Tibial artery (tissue), 4 donors: Measurements from ENCODE around the gene TNFRSF1A.

Source experiments
- DNase-seq, 2 donors: peaks; one replicate each; pipeline ENCODE4 v3.0.0-alpha.2; 2019
- H3K27ac ChIP-seq, 2 donors: fragments of 200-600 bp; sonication (generic) in 1 of 2; 1 replicate in 1 of 2; 2 replicates in 1 of 2; pipeline ENCODE4 v1.5.1; 2018 to 2019; ENCODE audit warnings: mild to moderate bottlenecking in 1 of 2
- H3K27me3 ChIP-seq, 2 donors: fragments of 200-600 bp; sonication (generic) in 1 of 2; one replicate each; pipeline versions ENCODE4 v1.5.1 to v1.6.0; 2016 to 2019
- H3K36me3 ChIP-seq, 3 donors: fragments of 200-600 bp; sonication (generic) in 2 of 3; one replicate each; pipeline ENCODE4 v1.5.1; 2016 to 2019; ENCODE audit warnings: mild to moderate bottlenecking in 2 of 3
- H3K4me1 ChIP-seq, 4 donors: fragments of 200-600 bp; sonication (generic) in 2 of 4; 1 replicate in 3 of 4; 2 replicates in 1 of 4; pipeline ENCODE4 v1.5.1; 2016 to 2019
- H3K4me3 ChIP-seq, 2 donors: fragments of 200-600 bp; sonication (generic) in 1 of 2; 1 replicate in 1 of 2; 2 replicates in 1 of 2; pipeline ENCODE4 v1.5.1; 2018 to 2019; ENCODE audit warnings: mild to moderate bottlenecking in 2 of 2
- H3K9me3 ChIP-seq, 3 donors: fragments of 200-600 bp; sonication (generic) in 1 of 3; one replicate each; pipeline ENCODE4 v1.5.1; 2016 to 2019
- CTCF ChIP-seq, 2 experiments: fragments of 200-600 bp in 1 of 2; fragments of 450-650 bp in 1 of 2; IDR thresholded peaks; one replicate each; pipeline ENCODE4 v1.5.1; 2017 to 2019; ENCODE audit warnings: antibody characterized with exemption in 2 of 2, mild to moderate bottlenecking in 1 of 2, moderate library complexity in 1 of 2
- intact Hi-C: fragments of 100-400 bp; cut with DNase I; formaldehyde crosslinking; loops from one replicate; pipeline ENCODE4 v1.15.0; 2023; ENCODE audit warnings: low total_unique reads

TNFRSF1A gene

GRCh38 chr12:6356374-6356820, 14.5 kb upstream of the TNFRSF1A start:
- Histone ChIP-seq H3K27me3 (no peaks in the 10 kb centered on the region), H3K36me3 (peaks cover 0 to 10% (median 0%) of the 10 kb centered on the region in 3 donors), H3K9me3 (no peaks in the 10 kb centered on the region), H3K27ac (no peak overlapping the region), H3K4me1 (peaks cover 0 to 21% (median under 1%) of the 10 kb centered on the region in 4 donors), H3K4me3 (no peak overlapping the region)
- DNase-seq, result no peak
- no peak for TF ChIP-seq CTCF (IDR thresholded peaks at IDR 0.05)
- intact Hi-C loops, result no loop called here

GRCh38 chr12:6355491-6356373, 13.9 kb upstream of the TNFRSF1A start:
- Histone ChIP-seq H3K9me3 (no peaks in the 10 kb centered on the region), H3K36me3 (peaks cover 0 to 5% (median 0%) of the 10 kb centered on the region in 3 donors), H3K27me3 (no peaks in the 10 kb centered on the region), H3K4me1 (peaks cover 0 to 15% (median 0%) of the 10 kb centered on the region in 4 donors), H3K27ac (no peak overlapping the region), H3K4me3 (no peak overlapping the region)
- intact Hi-C loops, result no loop called here
- no peak for DNase-seq
- no peak for TF ChIP-seq CTCF (IDR thresholded peaks at IDR 0.05)

- Histone ChIP-seq H3K9me3 (no peaks in the 10 kb centered on the region), H3K36me3 (no peaks in the 10 kb centered on the region), H3K4me1 (peaks cover 0 to 15% (median 0%) of the 10 kb centered on the region in 4 donors), H3K27me3 (no peaks in the 10 kb centered on the region), H3K4me3 (no peak overlapping the region), H3K27ac (no peak overlapping the region)
- no peak for DNase-seq
- intact Hi-C loops, result no loop called here
- TF ChIP-seq CTCF (IDR thresholded peaks at IDR 0.05), result no peak
These were observed 12.9 kb upstream of the TNFRSF1A start for GRCh38 chr12:6354495-6355393.

- no peak for TF ChIP-seq CTCF (IDR thresholded peaks at IDR 0.05)
- intact Hi-C loops, result no loop called here
These were observed 10.6 kb upstream of the TNFRSF1A start for GRCh38 chr12:6352193-6353173.

GRCh38 chr12:6351622-6352021, 9.7 kb upstream of the TNFRSF1A start:
- Histone ChIP-seq H3K27ac (no peak overlapping the region), H3K36me3 (peaks cover 0 to 7% (median 0%) of the 10 kb centered on the region in 3 donors), H3K4me3 (no peak overlapping the region), H3K9me3 (no peaks in the 10 kb centered on the region), H3K4me1 (peaks cover 0 to 25% (median 15%) of the 10 kb centered on the region in 4 donors), H3K27me3 (no peaks in the 10 kb centered on the region)
- intact Hi-C loops, result no loop called here
- DNase-seq, result no peak
- no peak for TF ChIP-seq CTCF (IDR thresholded peaks at IDR 0.05)

More at GRCh38 chr12:6352193-6353173, 10.6 kb upstream of the TNFRSF1A start:
- H3K4me1 ChIP-seq, result peaks cover 0 to 17% (median 8%) of the 10 kb centered on the region in 4 donors
- no peak overlapping the region for H3K4me3 ChIP-seq
- H3K36me3 ChIP-seq, result peaks cover 0 to 4% (median 0%) of the 10 kb centered on the region in 3 donors
- no peaks in the 10 kb centered on the region for H3K27me3 ChIP-seq
- peak overlapping the region in 1 of 2 donors; percentile 21 for H3K27ac ChIP-seq
- no peaks in the 10 kb centered on the region for H3K9me3 ChIP-seq
- DNase-seq, result no peak
